Measurements from ENCODE around the gene ZNF184. TPM values are rescaled to one million over a fixed set of nuclear protein-coding genes. Genes with fewer than 3 reads are reported as not detected.

ZNF184 gene
- total and polyA plus RNA-seq, 12 donors, result 1.3 to 5.5 (median 3.3) TPM

GRCh38 chr6:27501187-27501586, 28.3 kb upstream of the ZNF184 start:
- intact Hi-C loops (cut with DNase I), result loop anchor here in 1 of 10 donors (10.0 kb wide), 1 partner anchor 326 kb away; no protein-coding TSS in a partner anchor
- 54 to 65% methylated on average over 2 of the region's 2 CpGs for WGBS, 2 donors
- no peak overlapping the region for H3K27ac ChIP-seq
- H3K9me3 ChIP-seq, result no peaks in the 10 kb centered on the region
- no peak overlapping the region for H3K4me3 ChIP-seq
- no peak for DNase-seq
- peaks cover 0 to 17% (median 9%) of the 10 kb centered on the region in 9 donors for H3K4me1 ChIP-seq
- TF ChIP-seq CTCF (IDR thresholded peaks at IDR 0.05), result no peak
- no peaks in the 10 kb centered on the region for H3K36me3 ChIP-seq
- H3K27me3 ChIP-seq, result peaks cover 0 to 58% (median 21%) of the 10 kb centered on the region in 7 donors
- ATAC-seq, result no peak

DNA sequence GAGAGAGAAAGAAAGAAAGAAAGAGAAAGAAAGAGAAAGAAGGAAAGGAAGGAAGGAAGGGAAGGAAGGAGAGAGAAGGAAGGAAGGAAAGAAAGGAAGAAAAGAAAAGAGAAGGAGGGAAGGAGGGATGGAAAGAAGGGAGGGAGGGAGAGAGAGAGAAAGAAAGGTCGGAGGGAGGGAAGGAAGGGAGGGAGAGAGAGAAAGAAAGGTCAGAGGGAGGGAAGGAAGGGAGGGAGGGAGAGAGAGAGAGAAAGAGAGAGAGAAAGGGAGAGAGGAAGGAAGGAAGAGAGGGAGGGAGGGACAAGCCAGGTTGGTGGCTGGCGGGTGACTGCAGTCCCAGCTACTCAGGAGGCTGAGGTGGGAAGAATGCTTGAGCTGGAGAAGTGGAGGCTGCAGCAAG, 27.3 kb upstream of the ZNF184 start:
- no peaks in the 10 kb centered on the region for H3K9me3 ChIP-seq
- H3K4me1 ChIP-seq, result peaks cover 0 to 25% (median 9%) of the 10 kb centered on the region in 9 donors
- no peak overlapping the region for H3K27ac ChIP-seq
- WGBS, 2 donors, result 20 to 35% methylated on average over 2 of the region's 2 CpGs
- H3K4me3 ChIP-seq, result no peak overlapping the region
- no peaks in the 10 kb centered on the region for H3K36me3 ChIP-seq
- intact Hi-C loops (cut with DNase I), result loop anchor here in 1 of 10 donors (10.0 kb wide), 1 partner anchor 325 kb away; no protein-coding TSS in a partner anchor
- no peak for ATAC-seq
- DNase-seq, result no peak
- H3K27me3 ChIP-seq, result peaks cover 0 to 68% (median 24%) of the 10 kb centered on the region in 7 donors
- TF ChIP-seq CTCF (IDR thresholded peaks at IDR 0.05), result no peak

DNA sequence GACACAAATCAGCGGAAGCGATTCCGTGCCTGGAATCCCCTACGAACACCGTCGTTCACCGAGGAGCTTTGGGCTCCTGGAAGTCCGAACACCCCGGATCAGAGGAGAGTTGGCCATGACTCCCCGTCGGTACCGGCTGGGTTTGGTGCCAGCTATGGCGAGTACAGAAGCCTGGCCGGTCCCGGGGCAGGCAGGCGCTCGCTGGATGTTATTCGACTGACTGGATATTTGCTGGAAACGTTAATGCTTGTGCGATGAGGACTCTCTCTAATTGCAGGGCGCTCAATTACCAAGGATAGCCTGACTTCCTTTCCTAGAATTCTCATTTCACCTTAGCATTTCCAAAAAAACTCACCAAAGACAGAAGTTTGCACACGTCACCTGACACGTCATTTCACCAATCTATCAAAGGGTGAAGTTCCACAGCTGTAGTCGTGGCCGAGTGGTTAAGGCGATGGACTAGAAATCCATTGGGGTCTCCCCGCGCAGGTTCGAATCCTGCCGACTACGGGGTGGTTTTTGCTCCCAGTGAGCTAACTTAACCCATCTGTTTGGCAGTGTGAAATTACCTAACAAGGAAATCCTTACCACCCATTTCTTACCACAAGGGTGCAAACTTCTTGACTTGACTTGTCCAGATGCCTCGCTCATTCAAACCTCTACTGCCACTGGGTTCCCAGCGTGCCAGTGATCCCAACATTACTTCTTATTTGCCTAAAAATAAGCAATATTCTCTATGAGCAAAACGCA, 22.7 kb upstream of the ZNF184 start:
- Histone ChIP-seq H3K36me3 (no peaks in the 10 kb centered on the region), H3K4me3 (peak overlapping the region; percentile 26 to 60 (median 54)), H3K4me1 (peaks cover 0 to 13% (median 0%) of the 10 kb centered on the region in 9 donors), H3K9me3 (no peaks in the 10 kb centered on the region), H3K27ac (peak overlapping the region in 2 of 10 donors; percentile 4 to 7), H3K27me3 (peaks cover 0 to 71% (median 24%) of the 10 kb centered on the region in 7 donors)
- intact Hi-C loops (cut with DNase I), result no loop called here
- peak; percentile 64 to 96 (median 76) for ATAC-seq
- no peak for TF ChIP-seq CTCF (IDR thresholded peaks at IDR 0.05)
- DNase-seq, result peak; percentile 37 to 44
- WGBS, 2 donors, result 3% methylated on average over 34 of the region's 34 CpGs

DNA sequence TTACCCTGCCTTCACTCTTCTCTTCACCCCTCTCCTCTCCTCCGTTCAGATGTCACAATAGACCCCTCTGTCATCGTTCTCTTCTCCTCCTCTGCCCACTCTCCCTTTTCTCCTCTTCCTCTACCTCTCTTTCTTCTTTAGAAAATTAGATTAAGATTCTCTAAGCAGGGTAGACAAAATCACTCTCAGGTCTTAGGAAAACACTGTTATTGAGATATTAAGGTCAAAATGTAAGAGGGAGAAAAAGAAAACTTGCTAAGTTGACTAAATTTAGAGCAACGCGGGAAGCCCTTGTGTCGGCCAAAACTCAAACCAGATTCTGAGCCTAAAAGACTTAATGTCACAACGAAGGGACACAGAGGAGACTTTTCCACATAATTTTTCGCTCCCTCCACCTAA, 22.1 kb upstream of the ZNF184 start:
- H3K9me3 ChIP-seq, result no peaks in the 10 kb centered on the region
- peak overlapping the region in 2 of 10 donors; percentile 4 to 7 for H3K27ac ChIP-seq
- intact Hi-C loops (cut with DNase I), result no loop called here
- peaks cover 0 to 65% (median 24%) of the 10 kb centered on the region in 7 donors for H3K27me3 ChIP-seq
- no peak for TF ChIP-seq CTCF (IDR thresholded peaks at IDR 0.05)
- H3K4me3 ChIP-seq, result peak overlapping the region; percentile 26 to 60 (median 54)
- 7 to 8% methylated on average over 7 of the region's 7 CpGs for WGBS, 2 donors
- H3K4me1 ChIP-seq, result peaks cover 0 to 13% (median 0%) of the 10 kb centered on the region in 9 donors
- DNase-seq (no peak), ATAC-seq (peak in 1 of 8 donors; percentile 8)
- no peaks in the 10 kb centered on the region for H3K36me3 ChIP-seq
